SKM-1 (cell line): ENCODE measurements around the gene DDIT4L.
"Not testable (repeated sequence)": the region's sequence is repeated elsewhere in the genome, so short reads cannot be mapped to it uniquely, and the experiment has no call there.

Experiments
- DNase-seq: peaks from one replicate; lab custom pipeline; 2025; ENCODE audit not compliant: unreplicated experiment; lab: John Stamatoyannopoulos, UW

The DDIT4L gene

DNA sequence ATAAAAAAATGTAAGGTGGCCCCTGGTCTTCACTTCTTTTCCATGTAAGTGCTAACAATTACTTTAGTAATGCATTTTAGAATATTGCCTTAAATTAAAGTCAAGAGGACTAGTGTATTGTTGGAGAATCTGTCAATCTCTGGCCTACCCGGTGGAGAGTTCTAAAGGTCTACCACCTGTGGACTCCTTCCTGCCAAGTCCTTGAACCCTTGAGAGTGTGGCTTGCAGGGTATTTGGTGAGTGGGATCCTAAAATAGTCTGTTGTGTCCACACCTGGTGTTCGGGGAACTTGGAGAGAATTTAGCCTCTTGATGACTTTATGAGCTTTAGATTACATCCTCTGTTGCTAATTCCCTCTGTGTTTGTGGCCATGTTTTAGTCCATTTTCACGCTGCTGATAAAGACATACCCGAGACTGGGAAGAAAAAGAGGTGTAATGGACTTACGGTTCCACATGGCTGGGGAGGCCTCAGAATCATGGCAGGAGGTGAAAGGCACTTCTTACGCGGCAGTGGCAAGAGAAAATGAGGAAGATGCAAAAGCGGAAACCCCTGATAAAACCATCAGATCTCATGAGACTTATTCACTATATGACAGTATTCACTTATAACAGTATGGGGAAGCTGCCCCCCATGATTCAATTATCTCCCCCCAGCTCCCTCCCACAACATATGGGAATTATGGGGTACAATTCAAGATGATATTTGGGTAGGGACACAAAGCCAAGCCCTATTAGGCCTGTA, 23.8 kb downstream of the DDIT4L start:
- DNase-seq = no peak

DNA sequence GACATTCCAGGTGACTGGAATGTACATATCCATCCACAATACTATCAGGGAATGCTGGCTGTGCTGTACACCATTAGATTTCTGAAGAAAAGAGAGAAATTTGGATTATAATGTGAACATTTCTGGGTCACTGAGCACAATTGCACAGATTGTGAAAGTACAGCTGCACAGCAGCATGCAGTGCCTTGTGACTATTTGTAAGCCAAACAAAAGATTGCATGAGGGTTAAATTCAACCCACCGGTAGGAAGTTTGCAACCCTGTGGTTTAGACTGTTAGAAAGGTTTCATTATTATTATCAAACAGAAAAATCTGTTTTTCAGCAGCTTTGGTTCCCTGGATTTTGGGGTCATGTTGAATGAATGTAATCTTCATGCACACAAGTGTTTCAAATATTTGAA, 24.5 kb downstream of the DDIT4L start:
- no peak for DNase-seq

DNA sequence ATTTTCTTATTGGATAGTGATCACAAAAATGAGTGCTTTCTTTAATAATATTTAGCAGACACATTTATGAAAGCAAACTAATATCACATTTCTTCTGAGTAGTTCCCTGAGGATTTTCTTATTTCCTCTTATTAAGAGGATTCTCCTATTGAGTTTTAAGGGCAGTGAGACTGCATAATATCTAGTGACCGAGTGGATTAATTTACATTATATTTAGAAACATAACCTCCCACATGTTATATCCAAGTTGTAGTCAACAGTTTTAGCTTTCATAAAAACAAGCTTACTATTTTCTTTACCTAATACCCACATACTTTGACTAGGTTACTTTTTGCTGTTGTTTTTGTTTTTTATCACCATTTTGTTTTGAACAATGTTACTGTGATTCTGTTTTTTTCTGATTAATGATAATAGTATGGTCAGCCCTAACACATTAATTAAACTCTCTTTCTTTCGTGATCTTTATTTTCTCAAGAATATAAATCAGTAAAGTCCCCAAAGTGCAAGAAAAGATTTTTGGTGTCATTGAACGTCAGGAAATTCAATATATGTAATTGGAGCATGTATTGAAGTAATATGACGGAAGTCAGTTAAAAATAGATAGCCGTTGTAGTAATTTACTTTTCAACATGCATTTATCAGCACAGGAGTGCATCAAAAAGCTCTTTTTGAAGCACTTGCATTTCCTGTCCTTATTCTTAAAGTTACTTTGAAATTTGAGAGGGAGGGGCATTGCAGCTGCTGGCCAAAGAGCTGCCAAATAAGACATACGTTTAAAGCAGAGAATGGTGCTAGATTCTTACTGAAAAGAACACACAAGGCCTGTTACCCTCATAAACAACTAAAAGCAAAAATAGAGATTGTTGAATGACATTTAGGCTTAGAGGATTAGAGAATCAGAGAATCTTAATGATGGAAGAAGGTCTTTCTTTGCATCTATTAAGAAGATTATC, 25.2 kb downstream of the DDIT4L start:
- DNase-seq = no peak

DNA sequence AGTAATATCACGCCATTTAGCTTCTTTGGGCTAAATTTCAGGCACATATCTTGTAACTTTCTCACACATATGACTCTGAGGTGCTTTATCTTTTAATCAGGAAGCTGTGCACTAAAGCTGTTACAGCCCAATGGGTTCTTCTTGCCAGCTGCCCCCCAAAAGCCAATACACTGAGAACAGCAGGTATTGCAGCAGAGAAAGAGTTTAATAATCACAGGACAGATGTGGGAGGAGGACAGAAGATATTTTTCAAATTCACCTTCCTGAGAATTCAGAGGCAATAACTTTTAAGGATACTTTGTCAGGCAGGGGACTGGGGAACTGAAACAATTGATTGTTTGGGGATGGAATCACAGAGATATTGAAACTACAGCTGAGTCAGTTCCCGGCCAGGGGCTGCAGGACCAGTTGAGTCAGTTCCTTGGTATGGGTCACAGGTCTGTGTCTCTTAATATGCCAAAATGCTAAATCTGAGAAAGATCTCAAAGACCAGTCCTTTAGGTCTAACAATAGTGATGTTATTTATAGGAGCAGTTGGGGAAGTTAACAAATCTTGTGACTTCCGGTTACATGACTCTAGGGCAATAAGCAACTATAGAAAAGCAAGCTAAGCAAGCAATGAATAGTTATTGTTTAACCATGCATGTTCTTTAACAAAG, 28.1 kb downstream of the DDIT4L start:
- no peak for DNase-seq

DNA sequence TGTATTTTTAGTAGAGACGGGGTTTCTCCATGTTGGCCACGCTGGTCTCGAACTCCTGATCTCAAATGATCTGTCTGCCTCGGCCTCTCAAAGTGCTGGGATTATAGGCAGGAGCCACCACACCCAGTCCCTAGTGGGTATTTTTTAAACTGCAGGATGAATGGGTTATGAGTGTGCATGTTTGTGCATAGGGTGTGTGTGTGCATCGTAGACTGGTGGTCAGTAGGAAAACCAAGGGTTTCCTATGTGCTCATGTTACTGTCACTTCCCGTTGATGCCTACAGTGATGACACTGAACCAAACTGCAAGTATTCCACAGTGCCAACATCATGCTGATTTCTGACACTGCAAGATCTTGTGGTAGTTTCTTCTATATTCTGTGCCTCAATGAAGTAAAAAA, 41.1 kb downstream of the DDIT4L start:
- DNase-seq = no peak

DNA sequence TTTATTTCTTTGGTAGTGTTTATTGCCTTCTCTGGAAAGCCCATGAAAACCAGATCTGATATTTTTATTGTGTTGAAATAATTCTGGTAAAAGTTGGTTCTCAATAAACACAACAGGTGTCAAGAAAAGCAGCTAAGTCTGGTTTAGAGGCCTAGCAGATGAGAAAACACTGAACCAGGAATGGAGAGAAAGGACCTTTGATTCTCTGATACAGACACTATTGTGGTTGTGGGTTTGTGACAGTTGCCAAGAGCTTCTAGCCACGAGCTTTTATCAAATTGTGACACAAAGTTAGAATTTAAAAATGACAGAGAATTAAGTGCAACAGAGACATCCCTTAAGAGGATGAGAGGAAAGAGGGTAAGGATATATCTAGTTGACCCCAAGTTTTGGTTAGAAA, 42.6 kb downstream of the DDIT4L start:
- no peak for DNase-seq

DNA sequence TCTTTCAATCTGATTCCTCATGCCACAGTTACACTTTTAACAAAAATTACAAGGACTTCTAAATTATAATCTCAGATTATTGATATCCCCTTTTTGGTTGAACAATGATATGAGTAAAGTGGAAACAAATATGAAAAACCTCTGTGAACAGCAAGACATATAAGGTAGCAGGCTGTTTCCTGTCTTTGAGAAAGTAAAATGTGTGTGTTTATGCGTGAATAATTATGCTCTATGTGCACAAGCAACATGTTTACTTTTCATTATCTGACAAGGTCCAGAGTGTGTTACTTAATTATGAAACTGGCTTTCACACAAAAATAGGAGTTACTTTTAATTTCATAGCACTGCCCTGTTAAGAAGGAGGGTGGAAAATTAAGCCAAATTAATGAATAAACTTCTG, 43.1 kb downstream of the DDIT4L start:
- DNase-seq = no peak

DNA sequence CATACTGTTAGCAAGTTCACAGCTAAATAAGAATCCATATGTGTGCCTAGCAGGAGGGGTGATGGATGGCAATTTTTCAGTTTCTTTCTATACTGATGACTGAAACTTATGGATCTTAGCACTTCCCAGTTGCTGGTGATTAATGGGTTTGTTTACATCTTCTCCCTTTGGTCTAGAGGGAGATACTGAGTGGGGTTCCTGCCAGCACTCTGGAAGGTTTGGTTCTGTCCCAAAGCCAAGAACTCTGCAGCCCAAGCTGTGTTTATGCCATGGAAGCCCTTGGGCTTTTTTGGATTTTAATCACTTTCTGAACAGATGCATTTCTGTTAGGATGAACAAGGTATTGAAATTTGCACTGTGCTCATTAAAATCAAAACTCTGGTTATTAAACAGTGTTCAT, 43.5 kb downstream of the DDIT4L start:
- no peak for DNase-seq

DNA sequence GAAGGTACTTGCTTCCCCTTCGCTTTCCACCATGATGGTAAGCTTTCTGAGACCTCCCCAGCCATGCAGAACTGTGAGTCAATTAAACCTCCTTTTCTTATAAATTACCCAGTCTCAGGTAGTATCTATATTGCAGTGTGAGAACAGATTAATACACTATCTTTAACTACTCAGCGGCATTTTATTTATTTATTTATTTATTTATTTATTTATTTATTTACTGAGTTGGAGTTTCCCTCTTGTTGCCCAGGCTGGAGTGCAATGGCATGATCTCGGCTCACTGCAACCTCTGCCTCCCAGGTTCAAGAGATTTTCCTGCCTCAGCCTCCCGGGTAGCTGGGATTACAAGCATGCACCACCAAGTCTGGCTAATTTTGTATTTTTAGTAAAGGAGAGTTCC, 52.9 kb downstream of the DDIT4L start:
- not testable (repeated sequence) for DNase-seq
